GM21360 (cell line): ENCODE measurements around the gene MCUB.
"Not testable (repeated sequence)": the region's sequence is repeated elsewhere in the genome, so short reads cannot be mapped to it uniquely, and the experiment has no call there.

Experiments
- ATAC-seq: cut with Tn5 transposase; IDR thresholded peaks from one replicate; pipeline ENCODE4 v1.9.1; 2021; ENCODE audit warnings: mild to moderate bottlenecking, moderate library complexity; ENCODE audit not compliant: unreplicated experiment

MCUB gene

GRCh38 chr4:109576462-109576861, 16.4 kb downstream of the MCUB start:
- ATAC-seq, result no peak

GRCh38 chr4:109578846-109579245, 18.8 kb downstream of the MCUB start:
- ATAC-seq, result no peak

DNA sequence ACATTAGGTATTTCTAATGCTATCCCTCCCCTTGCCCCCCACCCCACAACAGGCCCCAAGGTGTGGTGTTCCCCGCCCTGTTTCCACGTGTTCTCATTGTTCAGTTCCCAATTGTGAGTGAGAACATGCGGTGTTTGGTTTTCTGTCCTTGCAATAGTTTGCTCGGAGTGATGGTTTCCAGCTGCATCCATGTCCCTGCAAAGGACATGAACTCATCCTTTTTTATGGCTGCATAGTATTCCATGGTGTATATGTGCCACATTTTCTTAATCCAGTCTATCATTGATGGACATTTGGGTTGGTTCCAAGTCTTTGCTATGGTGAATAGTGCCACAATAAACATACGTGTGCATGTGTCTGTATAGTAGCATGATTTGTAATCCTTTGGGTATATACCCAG, 20.0 kb downstream of the MCUB start:
- not testable (repeated sequence) for ATAC-seq

GRCh38 chr4:109588176-109588575, 28.1 kb downstream of the MCUB start:
- peak; percentile 99 for ATAC-seq

DNA sequence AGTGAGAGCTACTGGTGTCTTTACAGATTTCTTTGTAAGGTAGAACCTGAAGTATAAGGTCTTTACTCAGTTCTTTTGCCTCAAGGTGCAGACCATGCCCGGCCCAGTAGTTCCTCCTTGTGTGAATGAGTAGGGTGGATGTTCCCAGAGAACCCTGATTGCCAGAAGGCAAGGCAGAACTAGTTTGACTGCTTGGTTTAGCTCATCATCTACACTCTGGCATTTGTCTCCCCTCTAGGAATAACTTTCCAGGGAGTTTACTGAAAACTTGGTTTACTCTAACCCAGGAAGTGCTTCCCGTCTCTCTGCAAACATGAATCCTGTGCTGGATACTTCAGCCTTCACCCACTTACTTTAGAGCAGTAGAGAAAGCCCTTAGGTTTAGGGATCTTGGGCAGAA, 29.1 kb downstream of the MCUB start:
- no peak for ATAC-seq

GRCh38 chr4:109589605-109590004, 29.6 kb downstream of the MCUB start:
- ATAC-seq, result no peak

DNA sequence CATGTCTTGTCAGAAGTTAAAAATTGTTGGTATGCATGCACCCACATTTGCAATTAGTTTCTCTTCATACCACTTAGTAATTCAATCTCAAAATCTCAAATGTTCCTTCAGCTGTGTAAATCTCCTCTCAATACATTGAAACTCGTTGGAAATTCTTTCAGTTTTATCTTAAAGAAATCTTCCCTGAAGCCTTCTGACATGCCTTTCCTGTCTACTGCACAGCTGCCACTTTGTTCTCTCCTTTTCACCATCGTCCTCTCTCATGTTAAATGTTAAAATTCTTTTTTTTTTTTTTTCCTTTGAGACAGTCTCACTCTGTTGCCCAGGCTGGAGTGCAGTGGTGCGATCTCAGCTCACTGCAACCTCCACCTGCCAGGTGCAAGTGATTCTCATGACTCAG, 30.9 kb downstream of the MCUB start:
- no peak for ATAC-seq

- no peak for ATAC-seq
Measured at GRCh38 chr4:109592367-109592766, 32.3 kb downstream of the MCUB start.

GRCh38 chr4:109595123-109595522, 35.1 kb downstream of the MCUB start:
- ATAC-seq, result not testable (repeated sequence)

- ATAC-seq, result not testable (repeated sequence)
Measured at GRCh38 chr4:109596420-109597085, 36.5 kb downstream of the MCUB start.

GRCh38 chr4:109599046-109599652, 39.1 kb downstream of the MCUB start:
- ATAC-seq, result no peak

DNA sequence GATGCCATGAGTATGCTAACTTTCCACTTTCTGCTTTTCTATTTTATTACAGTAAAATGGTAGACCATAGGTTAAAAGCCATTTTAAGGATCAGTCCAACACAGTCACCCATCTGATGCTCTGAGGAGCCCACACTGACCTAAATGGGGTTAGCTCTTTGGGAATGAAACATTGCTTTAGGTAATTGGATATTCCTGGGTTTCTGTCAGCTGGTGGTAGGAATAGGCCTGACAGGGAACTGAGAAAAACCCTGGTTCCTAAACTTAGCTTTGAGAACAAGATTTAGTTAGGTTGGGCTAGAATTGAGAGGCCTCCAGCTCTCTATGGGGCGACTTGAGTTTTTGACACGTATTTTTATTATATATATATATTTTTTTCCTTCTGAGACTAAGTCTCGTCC, 40.4 kb downstream of the MCUB start:
- no peak for ATAC-seq

GRCh38 chr4:109601336-109601735, 41.3 kb downstream of the MCUB start:
- ATAC-seq, result no peak

GRCh38 chr4:109607976-109608375, 47.9 kb downstream of the MCUB start:
- no peak for ATAC-seq

DNA sequence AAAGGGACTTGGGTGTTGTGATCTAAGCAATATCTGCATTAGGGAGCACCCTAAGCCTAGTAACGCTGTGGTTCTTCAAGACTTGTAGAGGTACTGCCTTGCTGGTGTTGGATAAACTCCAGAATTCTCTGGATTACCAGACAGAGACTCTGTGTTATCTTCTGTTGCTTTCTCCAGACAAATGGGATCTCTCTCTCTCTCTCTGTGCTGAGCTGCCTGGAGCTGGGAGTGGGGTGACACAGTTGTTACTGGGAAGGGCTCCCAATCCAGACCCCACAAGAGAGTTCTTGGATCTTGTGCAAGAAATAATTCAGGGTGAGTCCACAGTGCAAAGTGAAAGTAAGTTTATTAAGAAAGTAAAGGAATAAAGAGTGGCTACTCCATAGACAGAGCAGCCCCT, 48.8 kb downstream of the MCUB start:
- ATAC-seq, result no peak

DNA sequence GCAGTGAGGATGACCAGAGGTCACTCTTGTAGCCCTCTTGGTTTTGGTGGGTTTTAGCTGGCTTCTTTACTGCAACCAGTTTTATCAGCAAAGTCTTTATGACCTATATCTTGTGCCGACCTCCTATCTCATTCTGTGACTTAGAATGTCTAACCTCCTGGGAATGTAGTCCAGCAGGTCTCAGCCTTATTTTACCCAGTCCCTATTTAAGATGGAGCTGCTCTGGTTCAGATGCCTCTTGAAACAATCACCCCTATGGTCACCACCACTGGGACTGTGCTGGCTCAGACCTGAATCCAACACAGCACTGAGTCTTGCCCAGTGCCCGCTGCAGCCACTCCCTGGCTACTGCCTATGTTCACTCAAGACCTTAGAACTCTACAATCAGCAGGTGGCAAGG, 49.4 kb downstream of the MCUB start:
- ATAC-seq, result no peak

- no peak for ATAC-seq
Measured at GRCh38 chr4:109610489-109610888, 50.4 kb downstream of the MCUB start.

DNA sequence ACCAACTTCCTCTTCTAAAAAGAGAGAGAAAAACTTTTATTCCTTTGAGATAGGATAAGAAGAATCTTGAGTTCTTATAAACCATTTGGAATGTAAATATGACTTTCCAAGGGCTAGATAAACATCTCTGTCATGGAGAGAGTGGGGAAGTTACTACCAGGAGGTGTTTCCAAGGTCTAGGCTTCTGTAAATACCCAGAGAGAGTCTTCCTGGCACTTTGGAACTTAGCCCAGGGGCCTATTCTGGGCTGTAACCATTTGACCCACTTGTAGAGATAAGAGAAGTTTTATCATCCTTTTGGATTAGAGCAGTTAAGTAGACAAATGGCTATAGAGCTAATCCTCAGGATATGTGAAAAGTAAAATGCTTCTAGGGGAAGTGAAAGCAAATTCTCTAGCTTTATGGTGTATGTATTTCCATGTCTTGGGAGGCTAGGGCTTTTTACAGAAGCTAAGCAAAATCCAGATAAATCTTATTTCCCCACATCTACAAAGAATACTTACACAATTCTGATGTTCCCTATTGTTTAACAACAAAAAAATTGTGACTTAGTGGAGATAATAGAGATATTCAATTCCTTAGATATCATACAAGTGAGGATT, 51.1 kb downstream of the MCUB start:
- no peak for ATAC-seq

DNA sequence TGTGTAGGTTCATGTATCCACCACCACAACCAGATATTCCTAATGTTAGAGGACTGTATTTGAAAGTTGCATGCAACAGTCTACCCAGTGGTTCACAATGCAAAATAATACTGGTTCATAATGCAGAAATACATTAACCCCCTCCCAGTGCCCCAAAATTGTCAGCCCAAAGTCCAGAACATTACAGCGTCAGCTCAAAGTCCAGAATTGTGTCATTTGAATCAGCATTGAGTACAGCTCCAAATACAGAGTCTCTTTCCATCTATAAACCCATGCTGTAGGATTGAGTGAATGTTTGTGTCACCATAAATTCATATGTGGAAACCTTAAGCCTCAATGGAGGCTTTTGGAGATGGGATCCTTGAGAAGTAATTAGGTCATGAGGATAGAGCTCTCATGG, 54.0 kb downstream of the MCUB start:
- no peak for ATAC-seq

DNA sequence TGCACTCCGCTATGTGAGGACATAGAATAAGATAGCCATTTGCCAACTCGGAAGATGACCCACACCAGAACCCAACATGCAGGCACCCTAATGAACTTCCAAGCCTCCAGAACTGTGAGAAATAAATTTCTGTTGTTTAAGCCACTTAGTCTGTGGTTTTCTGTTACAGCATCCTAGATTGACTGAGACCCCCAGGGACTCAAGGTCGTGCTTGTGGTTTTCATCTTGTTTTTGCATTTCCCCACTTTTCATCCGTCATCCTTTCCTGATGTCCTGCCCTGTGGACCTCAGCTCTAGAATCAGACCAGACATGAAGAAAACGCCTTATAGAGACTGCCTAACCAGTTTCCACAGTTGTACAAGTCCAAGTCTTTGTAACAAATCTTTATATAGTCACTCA, 54.4 kb downstream of the MCUB start:
- ATAC-seq, result no peak

- no peak for ATAC-seq
Measured at GRCh38 chr4:109615742-109616141, 55.7 kb downstream of the MCUB start.

GRCh38 chr4:109616243-109616642, 56.2 kb downstream of the MCUB start:
- no peak for ATAC-seq

DNA sequence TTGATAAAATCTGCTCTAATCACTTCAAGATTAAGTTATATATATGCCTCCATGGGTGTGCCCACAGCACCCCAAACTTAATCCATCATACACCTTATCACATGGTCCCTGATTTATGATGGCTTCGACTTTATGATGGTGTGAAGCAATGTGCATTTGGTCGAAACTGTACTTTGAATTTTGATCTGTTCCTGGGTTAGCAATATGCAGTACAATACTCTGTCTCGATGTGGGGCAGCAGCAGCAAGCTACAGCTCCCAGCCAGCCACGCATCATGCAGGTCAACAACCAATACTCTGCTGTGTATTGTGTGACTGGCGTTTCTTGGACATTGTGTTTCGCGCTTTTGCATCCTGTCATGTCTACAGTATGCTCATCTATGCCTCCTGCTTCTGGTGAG, 62.6 kb downstream of the MCUB start:
- ATAC-seq, result no peak
